ENCODE data around the gene TAF3. TPM values are rescaled to one million over a fixed set of nuclear protein-coding genes. Genes with fewer than 3 reads are reported as not detected.

TAF3 gene
- polyA plus RNA-seq, 6 donors from 2014 or later: 6.3 to 17.3 (median 9.5) TPM

- H3K36me3 Mint-ChIP-seq: no peaks in the 10 kb centered on the region
- H3K27ac Mint-ChIP-seq: peak overlapping the region in 1 of 6 donors; percentile 24
- ATAC-seq (ENCODE audit: low read depth in 2 of 2) (no peak), DNase-seq (no peak)
- peaks cover 19 to 43% (median 29%) of the 10 kb centered on the region in 3 donors for H3K4me1 Mint-ChIP-seq
- no peaks in the 10 kb centered on the region for H3K27me3 Mint-ChIP-seq
- H3K9me3 Mint-ChIP-seq: peaks cover 0 to 1% (median 0%) of the 10 kb centered on the region in 7 donors
- H3K4me3 Mint-ChIP-seq: peak overlapping the region in 1 of 8 donors; percentile 73
These were observed 137.1 kb downstream of the TAF3 start for GRCh38 chr10:7955446-7955845.

DNA sequence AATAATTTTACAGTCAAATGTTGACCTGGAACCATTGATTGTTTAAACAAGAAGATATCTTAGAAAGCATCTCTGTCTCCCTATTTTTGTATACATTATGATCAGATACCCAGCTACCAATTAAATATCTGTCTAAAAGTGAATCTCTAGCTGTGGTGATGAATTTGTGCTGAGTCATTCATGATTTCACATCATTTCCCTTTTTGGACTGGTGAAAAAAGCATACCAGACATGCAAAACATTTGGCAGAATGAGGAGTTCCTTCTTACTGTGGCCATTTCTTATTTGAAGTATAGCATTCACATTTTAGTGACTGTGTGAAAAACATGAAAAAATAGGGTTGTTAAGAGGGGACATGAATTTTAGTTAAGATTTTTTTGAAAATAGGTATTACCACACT is 138.2 kb downstream of the TAF3 start:
- ATAC-seq (ENCODE audit: low read depth in 2 of 2) (peak; percentile 21 to 30), DNase-seq (no peak)
- Mint-ChIP-seq H3K27me3 (no peaks in the 10 kb centered on the region), H3K36me3 (no peaks in the 10 kb centered on the region), H3K9me3 (peaks cover 0 to 1% (median 0%) of the 10 kb centered on the region in 7 donors), H3K4me1 (peaks cover 10 to 35% (median 23%) of the 10 kb centered on the region in 3 donors), H3K27ac (peak overlapping the region in 1 of 6 donors; percentile 24), H3K4me3 (no peak overlapping the region)

DNA sequence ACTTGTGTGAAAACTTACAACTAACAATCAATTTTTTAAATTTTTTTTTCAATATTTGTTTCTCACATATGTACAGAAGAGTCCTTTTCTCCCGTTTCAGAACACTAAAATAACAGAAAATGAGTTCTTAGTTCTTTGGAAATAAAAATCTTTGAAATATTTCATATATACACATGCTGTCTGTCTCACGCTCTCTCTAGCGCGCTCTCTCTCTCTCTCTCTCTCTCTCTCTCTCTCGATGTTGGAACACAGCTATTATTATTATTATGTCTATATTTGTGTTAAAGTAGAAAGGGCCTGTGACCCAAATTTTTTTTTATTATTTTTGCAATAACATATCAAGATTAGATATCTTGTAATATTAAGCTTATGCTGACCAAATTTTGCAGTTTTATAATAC is 139.3 kb downstream of the TAF3 start:
- ATAC-seq (ENCODE audit: low read depth in 2 of 2) (no peak), DNase-seq (no peak)
- Mint-ChIP-seq H3K36me3 (no peaks in the 10 kb centered on the region), H3K27ac (no peak overlapping the region), H3K4me3 (no peak overlapping the region), H3K9me3 (peaks cover 0 to 1% (median 0%) of the 10 kb centered on the region in 7 donors), H3K27me3 (no peaks in the 10 kb centered on the region), H3K4me1 (peaks cover 9 to 26% (median 19%) of the 10 kb centered on the region in 3 donors)

GRCh38 chr10:7958442-7958841 is 140.1 kb downstream of the TAF3 start:
- H3K9me3 Mint-ChIP-seq: peaks cover 0 to 1% (median 0%) of the 10 kb centered on the region in 7 donors
- H3K36me3 Mint-ChIP-seq: no peaks in the 10 kb centered on the region
- peaks cover 9 to 20% (median 13%) of the 10 kb centered on the region in 3 donors for H3K4me1 Mint-ChIP-seq
- peak overlapping the region in 2 of 6 donors; percentile 24 to 90 for H3K27ac Mint-ChIP-seq
- H3K4me3 Mint-ChIP-seq: no peak overlapping the region
- H3K27me3 Mint-ChIP-seq: no peaks in the 10 kb centered on the region
- ATAC-seq (ENCODE audit: low read depth in 2 of 2) (no peak), DNase-seq (no peak)

DNA sequence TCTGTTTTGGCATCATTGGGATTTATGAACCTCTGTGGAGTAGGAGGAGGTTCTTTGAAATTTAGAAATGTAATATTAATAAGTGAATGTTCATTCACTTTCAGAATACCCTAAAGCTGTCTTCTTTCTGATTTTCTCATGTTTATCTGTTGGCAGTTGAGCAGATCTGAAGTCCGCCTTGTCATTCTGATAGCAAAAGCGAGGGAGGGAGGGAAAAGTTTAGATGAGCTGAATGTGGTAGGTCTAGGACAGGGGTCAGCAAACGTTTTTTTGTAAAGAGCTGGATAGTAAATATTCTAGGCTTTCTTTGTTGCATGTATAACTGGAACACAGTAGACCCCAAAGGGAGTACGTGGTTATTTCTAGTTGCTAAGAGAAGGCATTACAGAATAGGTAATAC is 141.8 kb downstream of the TAF3 start:
- no peak overlapping the region for H3K4me3 Mint-ChIP-seq
- DNase-seq: no peak
- H3K9me3 Mint-ChIP-seq: peaks cover 0 to 2% (median 0%) of the 10 kb centered on the region in 7 donors
- no peak overlapping the region for H3K27ac Mint-ChIP-seq
- peaks cover 14 to 16% of the 10 kb centered on the region in 2 donors for H3K36me3 Mint-ChIP-seq
- ATAC-seq (ENCODE audit: low read depth in 2 of 2): no peak
- peaks cover 9 to 14% (median 14%) of the 10 kb centered on the region in 3 donors for H3K4me1 Mint-ChIP-seq
- no peaks in the 10 kb centered on the region for H3K27me3 Mint-ChIP-seq

GRCh38 chr10:7962592-7962991 is 144.3 kb downstream of the TAF3 start:
- Mint-ChIP-seq H3K4me3 (no peak overlapping the region), H3K36me3 (peaks cover 19 to 32% of the 10 kb centered on the region in 2 donors), H3K27ac (no peak overlapping the region), H3K4me1 (peaks cover 0 to 7% (median 0%) of the 10 kb centered on the region in 3 donors), H3K9me3 (peaks cover 0 to 5% (median 0%) of the 10 kb centered on the region in 7 donors), H3K27me3 (no peaks in the 10 kb centered on the region)
- no peak for DNase-seq
- no peak for ATAC-seq (ENCODE audit: low read depth in 2 of 2)

- Mint-ChIP-seq H3K27ac (peak overlapping the region in 1 of 6 donors; percentile 70), H3K9me3 (peaks cover 0 to 5% (median 0%) of the 10 kb centered on the region in 7 donors), H3K36me3 (peaks cover 19 to 32% of the 10 kb centered on the region in 2 donors), H3K4me3 (no peak overlapping the region), H3K4me1 (peaks cover 7 to 11% (median 8%) of the 10 kb centered on the region in 3 donors), H3K27me3 (no peaks in the 10 kb centered on the region)
- DNase-seq (no peak), ATAC-seq (ENCODE audit: low read depth in 2 of 2) (no peak)
These were observed 147.2 kb downstream of the TAF3 start for GRCh38 chr10:7965457-7965856.

- ATAC-seq (ENCODE audit: low read depth in 2 of 2) (no peak), DNase-seq (no peak)
- no peak overlapping the region for H3K4me3 Mint-ChIP-seq
- H3K27ac Mint-ChIP-seq: no peak overlapping the region
- no peaks in the 10 kb centered on the region for H3K27me3 Mint-ChIP-seq
- peaks cover 7 to 11% (median 8%) of the 10 kb centered on the region in 3 donors for H3K4me1 Mint-ChIP-seq
- H3K9me3 Mint-ChIP-seq: peaks cover 0 to 5% (median 0%) of the 10 kb centered on the region in 7 donors
- peaks cover 19 to 32% of the 10 kb centered on the region in 2 donors for H3K36me3 Mint-ChIP-seq
These were observed 148.7 kb downstream of the TAF3 start for GRCh38 chr10:7967035-7967434.

- Mint-ChIP-seq H3K9me3 (peaks cover 0 to 5% (median 0%) of the 10 kb centered on the region in 7 donors), H3K27ac (peak overlapping the region in 1 of 6 donors; percentile 22)
These were observed 150.3 kb downstream of the TAF3 start for GRCh38 chr10:7968510-7969112.

DNA sequence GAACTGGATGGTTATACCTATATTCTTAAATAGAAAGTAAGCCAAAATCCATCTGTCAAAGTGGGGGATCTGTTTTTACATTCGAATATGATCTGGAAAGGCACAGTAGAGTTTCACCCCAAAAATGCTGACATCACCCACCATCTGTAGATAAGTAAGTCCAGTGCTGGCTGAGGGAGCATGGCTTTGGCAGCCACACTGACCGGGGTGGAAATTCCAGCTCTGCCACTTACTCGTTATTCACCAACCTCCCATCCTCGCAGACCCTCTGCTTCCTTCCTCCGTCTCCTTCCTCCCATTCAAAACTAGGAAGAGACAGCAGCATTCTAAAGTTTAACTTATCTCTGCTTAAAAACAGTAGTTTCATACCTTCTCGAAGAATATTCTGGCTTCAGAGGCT is 151.3 kb downstream of the TAF3 start:
- ATAC-seq (ENCODE audit: low read depth in 2 of 2): no peak
- Mint-ChIP-seq H3K9me3 (peaks cover 0 to 10% (median 0%) of the 10 kb centered on the region in 7 donors), H3K4me1 (peaks cover 7 to 16% (median 12%) of the 10 kb centered on the region in 3 donors), H3K4me3 (no peak overlapping the region), H3K27ac (no peak overlapping the region), H3K27me3 (no peaks in the 10 kb centered on the region), H3K36me3 (peaks cover 17 to 29% of the 10 kb centered on the region in 2 donors)
- no peak for DNase-seq

More at GRCh38 chr10:7968510-7969112, 150.3 kb downstream of the TAF3 start:
- DNase-seq (no peak), ATAC-seq (ENCODE audit: low read depth in 2 of 2) (no peak)
- Mint-ChIP-seq H3K36me3 (peaks cover 19 to 35% of the 10 kb centered on the region in 2 donors), H3K4me3 (no peak overlapping the region), H3K4me1 (peaks cover 7 to 11% (median 8%) of the 10 kb centered on the region in 3 donors), H3K27me3 (no peaks in the 10 kb centered on the region)

DNA sequence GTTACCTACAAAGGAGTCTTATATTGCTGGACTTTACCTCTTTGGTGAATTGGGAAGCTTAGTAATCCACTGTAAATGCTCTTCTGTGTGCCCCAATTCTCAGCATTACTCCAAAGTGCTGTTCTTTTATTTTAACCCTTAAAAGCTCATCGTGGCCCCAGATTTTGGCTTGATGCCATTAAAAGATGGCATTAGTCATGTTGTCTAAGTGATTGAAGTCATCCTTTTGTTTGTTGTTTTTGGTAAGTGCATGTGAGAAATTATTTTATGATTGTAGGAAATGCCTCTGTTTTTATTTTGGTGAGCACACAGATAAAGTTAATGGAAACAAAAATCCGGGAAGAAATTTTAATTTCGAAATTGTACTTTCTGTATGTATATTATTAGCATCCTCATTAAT is 153.6 kb downstream of the TAF3 start:
- peaks cover 19 to 25% of the 10 kb centered on the region in 2 donors for H3K36me3 Mint-ChIP-seq
- no peak for DNase-seq
- ATAC-seq (ENCODE audit: low read depth in 2 of 2): no peak

DNA sequence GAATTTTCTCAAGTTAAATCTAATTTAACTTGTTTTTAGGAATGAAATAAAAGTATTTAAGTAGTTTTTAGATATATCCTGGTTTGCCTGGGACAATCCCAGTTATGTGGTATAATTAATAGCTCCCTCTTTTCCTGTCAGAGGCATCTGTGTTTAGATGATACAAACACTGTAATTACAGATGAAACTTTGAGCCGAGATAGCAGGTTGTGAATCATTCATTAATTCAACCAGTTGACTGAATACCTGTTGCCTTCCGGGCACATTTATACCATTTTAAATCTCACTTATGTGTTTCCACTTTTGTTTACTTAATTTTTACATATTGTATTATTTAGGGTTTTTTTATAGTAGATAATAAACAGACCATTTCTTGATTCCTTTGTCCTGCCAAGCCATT is 154.1 kb downstream of the TAF3 start:
- Mint-ChIP-seq H3K36me3 (peaks cover 19 to 27% of the 10 kb centered on the region in 2 donors), H3K27ac (no peak overlapping the region)

More for the DNA sequence above, 153.6 kb downstream of the TAF3 start:
- peaks cover 7 to 12% (median 10%) of the 10 kb centered on the region in 3 donors for H3K4me1 Mint-ChIP-seq
- H3K9me3 Mint-ChIP-seq: peaks cover 0 to 5% (median 0%) of the 10 kb centered on the region in 7 donors
- no peak overlapping the region for H3K4me3 Mint-ChIP-seq
- no peaks in the 10 kb centered on the region for H3K27me3 Mint-ChIP-seq
- no peak overlapping the region for H3K27ac Mint-ChIP-seq

DNA sequence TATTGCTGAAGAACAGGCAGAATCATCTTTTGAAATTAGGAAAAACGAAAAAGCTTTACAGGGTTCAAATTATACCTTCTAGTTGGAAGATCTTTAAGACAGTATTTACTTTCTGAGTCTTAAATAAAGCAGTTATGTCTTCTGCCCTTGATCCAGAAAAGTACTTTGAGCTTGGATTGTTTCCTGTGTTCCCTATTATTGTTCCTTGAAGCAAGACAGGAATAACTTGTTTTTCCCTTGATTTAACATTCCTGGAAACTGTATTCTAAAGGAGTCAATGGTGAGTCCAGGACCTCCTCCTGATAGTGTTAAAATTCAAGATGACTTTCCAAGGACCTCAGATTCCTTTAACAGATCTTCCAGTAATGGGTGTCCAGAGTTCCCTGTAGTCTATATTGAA is 161.9 kb downstream of the TAF3 start:
- DNase-seq (no peak), ATAC-seq (ENCODE audit: low read depth in 2 of 2) (no peak)
- Mint-ChIP-seq H3K27me3 (no peaks in the 10 kb centered on the region), H3K36me3 (peaks cover 25 to 51% of the 10 kb centered on the region in 2 donors), H3K4me3 (peak overlapping the region in 1 of 8 donors; percentile 11), H3K4me1 (peaks cover 0 to 5% (median 1%) of the 10 kb centered on the region in 3 donors), H3K9me3 (no peaks in the 10 kb centered on the region), H3K27ac (no peak overlapping the region)

More for the DNA sequence above, 154.1 kb downstream of the TAF3 start:
- Mint-ChIP-seq H3K27me3 (no peaks in the 10 kb centered on the region), H3K4me1 (peaks cover 7 to 12% (median 10%) of the 10 kb centered on the region in 3 donors), H3K4me3 (no peak overlapping the region), H3K9me3 (peaks cover 0 to 5% (median 0%) of the 10 kb centered on the region in 7 donors)
- DNase-seq (no peak), ATAC-seq (ENCODE audit: low read depth in 2 of 2) (no peak)

DNA sequence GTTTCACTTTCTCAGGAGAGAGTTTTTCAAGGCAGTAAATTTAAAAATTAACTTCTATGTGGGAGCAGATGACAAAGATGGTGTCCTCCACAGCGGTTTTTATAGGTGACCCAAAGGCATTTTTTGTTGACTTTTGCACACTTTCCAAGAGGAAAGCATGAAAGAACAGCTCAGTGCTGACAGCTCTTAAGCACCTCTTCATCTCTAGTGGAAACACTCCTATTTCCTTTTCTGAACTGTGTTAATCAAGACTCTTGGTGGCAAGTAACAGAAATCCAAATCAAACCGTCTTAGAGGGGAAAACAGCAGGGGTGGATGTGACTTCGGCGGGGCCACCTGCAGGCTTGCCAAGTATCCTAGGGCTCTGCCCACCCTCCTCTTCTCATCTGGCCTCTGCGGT is 164.4 kb downstream of the TAF3 start:
- Mint-ChIP-seq H3K9me3 (no peaks in the 10 kb centered on the region), H3K27me3 (no peaks in the 10 kb centered on the region), H3K36me3 (peaks cover 34 to 48% of the 10 kb centered on the region in 2 donors), H3K4me3 (no peak overlapping the region), H3K4me1 (peaks cover 4 to 11% (median 4%) of the 10 kb centered on the region in 3 donors), H3K27ac (no peak overlapping the region)
- no peak for ATAC-seq (ENCODE audit: low read depth in 2 of 2)
- no peak for DNase-seq

Data from naive B cell (primary cell).